Kidney (tissue), 14 donors: ENCODE results near the gene PCDH9. TPM values are rescaled to one million over a fixed set of nuclear protein-coding genes. Genes with fewer than 3 reads are reported as not detected.

Experiments
- DNase-seq, 5 donors: peaks; one replicate each; pipeline ENCODE4 v3.0.0-alpha.2; 2013 to 2020
- FAIRE-seq: peaks from 2 replicates; lab custom pipeline; 2012; peaks lifted over from hg19 to GRCh38; lab: Jason Lieb, UNC
- H3K27ac ChIP-seq, 2 donors: one replicate each; pipeline ENCODE4 v1.7.0; 2013; ENCODE audit warnings: low read depth in 2 of 2, low read length in 2 of 2, inconsistent platforms in 1 of 2
- H3K27me3 ChIP-seq: one replicate; pipeline ENCODE4 v1.7.1; 2013; ENCODE audit warnings: low read length, inconsistent platforms; ENCODE audit not compliant: control insufficient read depth, insufficient read depth
- H3K36me3 ChIP-seq, 3 donors: one replicate each; pipeline versions ENCODE4 v1.7.0 to v1.7.1; 2013; ENCODE audit warnings: low read length in 3 of 3, control low read depth in 1 of 3, inconsistent platforms in 1 of 3; ENCODE audit not compliant: insufficient read depth in 3 of 3, control insufficient read depth in 2 of 3
- H3K4me1 ChIP-seq, 3 donors: one replicate each; pipeline versions ENCODE4 v1.7.0 to v1.7.1; 2013; ENCODE audit warnings: low read length in 3 of 3, inconsistent platforms in 1 of 3, low read depth in 1 of 3; ENCODE audit not compliant: control insufficient read depth in 2 of 3, insufficient read depth in 2 of 3
- H3K4me3 ChIP-seq, 3 donors: one replicate each; pipeline versions ENCODE4 v1.7.0 to v1.8.1; 2013; ENCODE audit warnings: low read length in 3 of 3, control low read depth in 1 of 3, inconsistent platforms in 1 of 3
- H3K9ac ChIP-seq, 3 donors: one replicate each; pipeline versions ENCODE4 v1.7.0 to v1.7.1; 2013; ENCODE audit warnings: low read length in 3 of 3, control low read depth in 1 of 3, inconsistent platforms in 1 of 3
- H3K9me3 ChIP-seq, 3 donors: one replicate each; pipeline versions ENCODE4 v1.7.0 to v1.7.1; 2013; ENCODE audit warnings: low read length in 3 of 3, control low read depth in 1 of 3, inconsistent platforms in 1 of 3; ENCODE audit not compliant: control insufficient read depth in 2 of 3, insufficient read depth in 1 of 3
- intact Hi-C: fragments of 100-400 bp; cut with DNase I; formaldehyde crosslinking; loops from one replicate; pipeline ENCODE4 v1.11.1; 2022
- polyA plus RNA-seq: library from polyadenylated mRNA; stranded (reverse); fragments of 350-450 nt; fragmentation: Illumina TruSeq; extraction: RNeasy Lipid Tissue Mini Kit (QIAGEN cat#74804); gene quantifications from one replicate; pipeline ENCODE4 v1.2.3, GENCODE V29; 2014; ENCODE audit warnings: low read depth, low replicate concordance; ENCODE audit not compliant: insufficient read depth
- total RNA-seq: library from RNA; stranded (reverse); fragmentation: NEBNext Ultra II Directional; extraction: Animal tissue kit (Norgen Biotek cat#: 25700); gene quantifications from one replicate; pipeline ENCODE4 v1.2.1, GENCODE V29; 2021
- TF ChIP-seq, protein P1 (sequence below): IDR thresholded peaks from 3 replicates; pipeline ENCODE4 v1.5.1; 2012; ENCODE audit warnings: mild to moderate bottlenecking, moderate library complexity, borderline replicate concordance; ENCODE audit not compliant: insufficient read depth; ENCODE audit errors: extremely low read depth
- donor health status: control.
- donor health status: control.
- donor health status: control.
- donor health status: control.
- donor health status: control.
- donor health status: DM: yes; HTN: yes; CAD: no.
- donor health status: Normal renal cell carcinoma (clear cell type).

Gene PCDH9
- total and polyA plus RNA-seq, 2 donors from 2014 or later, result 1.6 to 9.5 TPM

DNA sequence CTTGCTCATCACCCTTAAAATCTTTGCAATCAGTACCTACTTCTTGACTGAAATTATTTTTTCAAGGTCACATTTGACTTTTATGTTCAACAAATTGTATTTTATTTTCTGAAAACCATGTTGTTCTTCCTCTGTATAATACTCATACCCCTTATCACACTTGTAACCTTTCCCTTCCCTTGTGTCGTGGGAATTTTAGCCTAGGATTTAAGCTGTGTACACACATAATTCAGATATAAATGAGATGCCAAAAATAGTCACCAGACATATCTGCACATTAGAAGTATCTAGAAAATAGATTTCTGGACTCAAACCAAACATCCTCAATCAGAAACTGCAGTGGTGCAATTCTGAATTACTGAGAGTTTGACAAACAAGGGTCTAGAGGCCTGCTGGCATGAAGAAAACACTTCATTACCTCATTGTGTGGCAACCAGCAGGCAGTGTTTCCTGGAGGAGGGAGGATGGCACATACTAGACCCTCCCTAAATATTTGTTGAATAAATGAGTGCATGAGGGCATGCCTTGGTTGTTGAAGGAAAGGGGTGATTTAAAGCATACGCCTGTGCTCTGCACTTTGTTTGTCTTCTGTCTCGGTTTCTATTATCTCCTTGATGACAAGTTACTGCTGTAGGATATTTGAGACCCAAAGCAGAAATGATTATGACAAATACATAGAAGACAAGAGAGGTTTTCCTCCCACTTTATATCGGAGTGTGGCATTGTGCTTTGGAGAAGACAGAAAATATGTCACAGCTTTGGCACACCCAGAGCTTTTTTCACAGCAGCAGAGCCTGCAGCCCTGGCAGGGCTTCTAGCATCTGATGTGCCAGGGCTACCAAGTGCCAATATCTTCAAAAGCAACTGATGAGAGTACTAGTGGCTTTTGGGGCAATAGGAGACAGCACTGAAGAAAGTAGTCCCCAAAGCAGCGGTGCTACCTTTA, 881.1 kb downstream of the PCDH9 start:
- Histone ChIP-seq H3K4me3 (no peak overlapping the region), H3K27me3 (no peaks in the 10 kb centered on the region), H3K9ac (no peak overlapping the region), H3K9me3 (no peaks in the 10 kb centered on the region), H3K27ac (no peak overlapping the region), H3K4me1 (peaks cover 0 to 3% (median 0%) of the 10 kb centered on the region in 3 donors), H3K36me3 (no peaks in the 10 kb centered on the region)
- FAIRE-seq, result no peak
- TF ChIP-seq, protein P1, sequence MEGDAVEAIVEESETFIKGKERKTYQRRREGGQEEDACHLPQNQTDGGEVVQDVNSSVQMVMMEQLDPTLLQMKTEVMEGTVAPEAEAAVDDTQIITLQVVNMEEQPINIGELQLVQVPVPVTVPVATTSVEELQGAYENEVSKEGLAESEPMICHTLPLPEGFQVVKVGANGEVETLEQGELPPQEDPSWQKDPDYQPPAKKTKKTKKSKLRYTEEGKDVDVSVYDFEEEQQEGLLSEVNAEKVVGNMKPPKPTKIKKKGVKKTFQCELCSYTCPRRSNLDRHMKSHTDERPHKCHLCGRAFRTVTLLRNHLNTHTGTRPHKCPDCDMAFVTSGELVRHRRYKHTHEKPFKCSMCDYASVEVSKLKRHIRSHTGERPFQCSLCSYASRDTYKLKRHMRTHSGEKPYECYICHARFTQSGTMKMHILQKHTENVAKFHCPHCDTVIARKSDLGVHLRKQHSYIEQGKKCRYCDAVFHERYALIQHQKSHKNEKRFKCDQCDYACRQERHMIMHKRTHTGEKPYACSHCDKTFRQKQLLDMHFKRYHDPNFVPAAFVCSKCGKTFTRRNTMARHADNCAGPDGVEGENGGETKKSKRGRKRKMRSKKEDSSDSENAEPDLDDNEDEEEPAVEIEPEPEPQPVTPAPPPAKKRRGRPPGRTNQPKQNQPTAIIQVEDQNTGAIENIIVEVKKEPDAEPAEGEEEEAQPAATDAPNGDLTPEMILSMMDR, result no peak
- intact Hi-C loops, result no loop called here
- DNase-seq, result peak in 3 of 5 donors; percentile 31 to 58 (median 57)

- Histone ChIP-seq H3K27me3 (no peaks in the 10 kb centered on the region), H3K4me1 (peaks cover 0 to 3% (median 0%) of the 10 kb centered on the region in 3 donors)
Observed at GRCh38 chr13:66347486-66348117, 882.5 kb downstream of the PCDH9 start.

DNA sequence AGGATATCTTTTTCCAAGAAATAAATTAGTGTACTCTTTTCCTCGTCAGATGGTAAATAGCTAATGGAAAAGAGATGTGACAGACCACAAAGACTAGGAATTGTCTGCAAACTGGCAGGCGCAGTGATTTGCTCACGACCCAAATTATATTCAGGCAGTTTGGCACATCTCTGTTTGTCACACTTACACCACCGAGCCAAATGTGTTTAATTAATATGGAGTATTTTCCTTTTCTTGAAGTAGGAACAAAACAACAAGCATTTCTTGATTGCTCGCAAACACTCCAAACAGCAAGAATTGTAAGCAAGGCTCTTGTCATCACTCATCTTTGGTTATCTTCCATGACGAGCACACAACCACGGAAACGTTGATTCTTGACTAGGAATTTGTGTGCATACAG, 884.2 kb downstream of the PCDH9 start:
- peaks cover 0 to 3% (median 0%) of the 10 kb centered on the region in 3 donors for H3K4me1 ChIP-seq
- no peaks in the 10 kb centered on the region for H3K36me3 ChIP-seq
- TF ChIP-seq, protein P1, result no peak
- no peak for DNase-seq
- FAIRE-seq, result no peak
- H3K9ac ChIP-seq, result no peak overlapping the region
- no peaks in the 10 kb centered on the region for H3K9me3 ChIP-seq
- H3K27ac ChIP-seq, result no peak overlapping the region
- intact Hi-C loops, result no loop called here
- no peaks in the 10 kb centered on the region for H3K27me3 ChIP-seq
- H3K4me3 ChIP-seq, result no peak overlapping the region

More at GRCh38 chr13:66347486-66348117, 882.5 kb downstream of the PCDH9 start:
- intact Hi-C loops, result no loop called here
- no peak for FAIRE-seq
- H3K27ac ChIP-seq, result no peak overlapping the region
- no peak overlapping the region for H3K4me3 ChIP-seq
- H3K36me3 ChIP-seq, result no peaks in the 10 kb centered on the region
- no peak overlapping the region for H3K9ac ChIP-seq
- no peaks in the 10 kb centered on the region for H3K9me3 ChIP-seq
- no peak for DNase-seq
- TF ChIP-seq, protein P1, result no peak
